ENCODE measurements around the gene BLTP1.

Gene BLTP1

DNA sequence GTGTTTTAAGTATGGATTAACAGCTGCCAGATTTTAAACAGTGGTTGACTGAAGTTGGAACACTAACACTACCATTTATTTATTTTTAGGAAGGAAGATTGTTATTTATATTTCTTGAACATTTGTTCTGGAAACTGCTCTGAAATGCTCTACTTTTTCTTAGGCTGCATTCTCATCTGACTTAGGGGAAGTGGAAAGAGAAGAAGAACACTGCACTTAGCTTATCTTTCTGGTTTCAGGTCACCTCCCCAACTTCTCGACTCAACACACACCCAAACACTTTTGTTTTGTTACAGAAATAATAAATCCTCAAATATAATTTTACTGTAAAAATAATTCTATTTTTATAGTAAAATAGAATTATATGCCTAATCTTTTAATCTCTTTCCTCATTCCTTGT is 18.6 kb downstream of the BLTP1 start:
- peak; percentile 54 for FAIRE-seq

DNA sequence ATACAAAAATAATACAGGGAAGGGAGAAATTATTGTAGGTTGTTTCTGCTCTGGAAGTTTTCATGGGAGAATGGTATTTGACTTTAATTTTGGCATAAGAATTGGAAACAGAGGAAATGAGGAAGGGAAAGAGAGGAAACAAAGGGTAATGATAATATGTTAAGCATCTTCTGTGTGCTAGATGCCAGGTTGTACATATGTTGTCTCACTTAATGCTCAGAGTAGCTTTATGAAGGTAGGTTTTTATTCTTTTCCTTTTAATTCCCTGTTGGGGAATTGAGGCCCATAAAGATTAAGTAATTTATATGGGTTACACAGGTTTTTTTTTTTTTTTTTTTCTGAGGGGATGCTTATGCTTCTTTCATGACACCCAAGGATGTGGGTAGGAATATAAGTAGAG is 19.2 kb downstream of the BLTP1 start:
- FAIRE-seq: no peak

- FAIRE-seq: no peak
Measured at GRCh38 chr4:122172266-122172665, 20.1 kb downstream of the BLTP1 start.

DNA sequence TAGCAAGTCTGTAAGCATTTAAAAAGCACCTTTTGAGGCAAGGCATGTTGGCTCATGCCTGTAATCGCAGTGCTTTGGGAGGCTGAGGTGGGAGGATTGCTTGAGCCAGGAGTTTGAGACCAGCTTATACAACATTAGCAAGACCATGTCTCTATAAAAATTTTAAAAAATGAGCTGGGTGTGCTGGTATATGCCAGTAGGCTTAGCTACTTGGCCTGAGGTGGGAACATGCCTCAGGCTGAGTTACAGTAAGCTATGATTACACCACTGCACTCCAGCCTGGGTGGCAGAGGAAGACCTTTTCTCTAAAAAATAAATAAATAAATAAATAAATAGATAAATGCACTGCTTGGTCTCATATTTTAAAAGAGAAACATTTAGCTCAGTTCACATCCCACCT is 26.8 kb downstream of the BLTP1 start:
- FAIRE-seq: no peak

DNA sequence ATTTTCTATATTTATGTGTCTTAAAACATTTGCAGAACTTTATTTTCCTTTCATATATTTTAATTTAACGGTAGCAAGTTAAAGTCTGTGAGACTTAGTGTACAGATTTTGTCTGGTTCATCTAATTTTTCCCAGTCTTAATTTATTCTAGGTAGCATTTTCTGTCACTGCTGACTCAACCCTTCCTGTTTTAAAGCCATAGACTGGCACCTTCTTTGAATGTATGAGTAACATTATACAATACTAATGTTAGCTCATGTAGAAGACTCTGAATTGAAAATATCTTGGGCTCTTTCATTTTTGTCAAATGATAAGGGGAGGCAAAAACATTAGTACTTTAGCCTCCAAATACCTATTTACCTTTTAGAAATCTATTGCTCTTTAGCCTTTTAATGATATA is 43.6 kb downstream of the BLTP1 start:
- FAIRE-seq: no peak
